ENCODE data around the gene ELFN2. TPM values are rescaled to one million over a fixed set of nuclear protein-coding genes. Genes with fewer than 3 reads are reported as not detected.
A peak's percentile ranks its signal among the peaks of the same experiment; 100 is the strongest.
"Not testable (repeated sequence)": the region's sequence is repeated elsewhere in the genome, so short reads cannot be mapped to it uniquely, and the experiment has no call there.

Gene ELFN2
- total RNA-seq, 1 donor from 2014 or later = not detected

DNA sequence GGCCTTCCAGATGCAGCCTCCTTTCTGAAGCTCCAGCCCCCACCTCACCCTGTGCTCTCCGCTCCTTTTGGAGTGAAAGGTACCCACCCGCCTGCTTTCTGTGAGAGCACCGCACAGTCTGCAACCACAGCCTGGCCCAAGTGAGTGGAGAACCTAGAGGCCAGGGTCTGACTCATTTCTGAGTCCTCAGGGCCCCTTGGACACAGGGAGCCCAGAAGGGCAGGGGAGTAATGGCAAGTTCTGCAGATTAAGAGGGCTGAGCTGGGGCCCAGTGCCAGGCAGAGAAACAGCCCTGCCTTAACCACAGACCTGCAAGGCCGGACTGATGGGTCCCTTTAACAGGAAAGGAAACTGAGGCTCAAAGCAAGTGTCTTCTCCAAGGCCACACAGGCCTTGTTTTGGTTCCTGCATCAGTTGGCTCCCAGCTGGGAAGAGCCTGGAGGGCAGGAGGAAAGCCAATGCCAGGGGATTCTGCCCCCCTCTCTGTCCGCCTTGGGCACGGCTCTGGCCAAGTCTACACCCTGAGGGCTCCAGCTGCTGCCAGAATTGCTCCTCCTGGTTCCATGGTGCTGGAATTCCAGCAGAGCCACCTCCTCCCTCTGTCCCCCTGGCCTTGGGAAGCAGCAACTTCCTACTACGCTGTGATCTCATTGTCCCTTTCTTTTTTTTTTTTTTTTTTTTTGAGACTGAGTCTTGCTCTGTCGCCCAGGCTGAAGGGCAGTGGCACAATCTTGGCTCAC is 89.9 kb downstream of the ELFN2 start:
- DNase-seq (ENCODE audit: low read depth in 2 of 2) = no peak

DNA sequence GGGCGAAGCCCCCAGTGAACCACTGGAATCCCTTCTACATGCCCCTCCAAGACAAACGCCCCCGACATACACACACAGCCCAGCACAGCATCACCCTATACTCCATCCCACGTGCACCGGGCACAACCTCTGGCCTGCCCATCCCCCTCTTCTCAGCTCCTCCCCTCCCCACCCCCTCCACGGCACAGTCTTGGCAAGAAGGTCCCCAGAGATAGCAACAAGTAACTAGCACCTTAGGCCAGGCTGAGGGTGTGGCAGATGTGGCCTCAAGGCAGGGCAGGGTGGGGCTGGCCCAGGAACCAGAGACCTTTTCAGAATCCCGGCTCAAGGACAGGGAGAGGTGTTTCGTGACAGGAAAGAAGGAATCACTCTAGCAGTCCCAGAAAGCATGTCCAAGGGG is 90.7 kb downstream of the ELFN2 start:
- no peak for DNase-seq (ENCODE audit: low read depth in 2 of 2)

DNA sequence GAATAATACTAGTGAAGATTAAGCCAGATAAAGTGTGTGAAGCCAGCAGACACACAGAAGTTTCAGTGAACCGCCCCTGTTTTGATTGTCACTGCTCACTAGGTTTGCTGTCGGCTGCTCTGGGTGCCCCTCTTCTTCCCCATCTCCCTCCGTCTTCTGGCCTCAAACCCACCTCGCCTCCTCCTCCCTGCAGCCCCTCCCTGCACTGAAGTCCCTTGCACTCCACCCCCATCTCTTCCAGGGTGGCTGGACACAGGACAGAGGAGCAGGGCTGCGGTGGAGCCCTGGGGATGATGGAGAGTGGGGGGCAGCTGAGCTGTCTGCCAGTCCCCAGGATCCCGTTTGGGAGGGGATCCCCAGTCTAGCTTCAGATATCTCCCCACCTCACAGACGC is 91.5 kb downstream of the ELFN2 start:
- no peak for DNase-seq (ENCODE audit: low read depth in 2 of 2)

DNA sequence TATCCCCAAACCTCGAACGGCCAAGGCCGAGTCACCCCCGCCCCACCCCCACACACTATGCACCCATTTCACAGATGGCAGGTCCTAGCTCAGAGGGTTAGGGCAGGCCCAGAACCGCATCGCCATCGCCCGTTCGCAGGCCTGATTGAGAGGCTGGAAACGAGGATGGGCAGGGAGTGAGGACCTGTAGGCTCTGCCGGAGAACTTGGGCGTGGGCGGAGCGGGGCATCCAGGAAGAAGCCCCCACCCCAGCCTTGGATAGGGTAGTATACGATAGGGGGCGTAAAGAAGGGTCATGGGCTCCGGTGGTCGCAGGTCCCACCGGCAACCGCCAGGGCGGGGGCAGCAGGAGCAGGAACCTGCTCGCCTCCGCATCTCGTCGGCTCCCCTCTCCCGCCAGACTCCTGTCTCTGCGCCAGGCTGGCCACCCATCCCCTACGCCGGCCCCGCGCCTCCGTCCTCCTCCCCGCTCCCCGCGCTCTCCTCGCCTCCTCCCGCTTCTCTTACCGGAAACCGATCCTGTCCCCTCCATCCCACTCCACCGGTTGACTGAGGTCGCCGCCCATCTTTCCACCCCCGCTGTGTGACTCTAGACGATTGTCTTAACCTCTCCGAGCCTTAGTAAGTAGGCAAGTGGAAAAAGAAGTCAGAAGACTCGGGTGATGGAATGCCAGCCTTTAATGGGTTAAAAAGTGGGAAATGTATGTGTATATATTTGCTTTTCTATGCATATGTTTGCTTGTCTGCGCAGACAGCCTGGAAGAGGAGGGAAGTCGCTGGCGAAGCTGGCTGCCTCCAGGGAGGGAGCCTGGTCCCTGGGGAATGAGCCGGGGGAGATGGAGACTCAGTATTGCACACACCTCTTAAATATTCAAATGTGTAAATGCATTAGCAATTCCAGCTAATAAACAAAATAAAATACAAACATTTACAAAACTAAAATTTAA is 92.1 kb downstream of the ELFN2 start:
- DNase-seq (ENCODE audit: low read depth in 2 of 2) = no peak

DNA sequence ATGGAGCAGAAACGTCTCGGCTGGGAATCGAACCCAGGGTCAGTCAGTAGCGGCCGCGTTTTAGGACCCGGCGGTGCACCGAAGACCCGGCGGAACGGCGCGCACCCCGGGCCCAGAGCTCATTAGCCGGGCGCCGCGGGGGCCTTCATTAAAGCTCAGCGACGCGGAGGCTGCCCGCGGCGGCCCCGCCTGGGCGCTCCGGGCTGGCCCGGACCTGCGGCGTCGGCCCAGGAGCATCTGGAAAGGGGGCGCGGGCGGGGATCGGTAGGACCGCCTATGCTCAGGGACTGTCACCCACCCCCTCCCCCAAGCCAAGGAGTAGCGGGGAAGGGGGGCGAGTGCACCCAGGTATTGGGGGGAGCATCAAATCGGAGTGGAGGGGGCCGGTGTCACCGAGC is 92.8 kb downstream of the ELFN2 start:
- DNase-seq (ENCODE audit: low read depth in 2 of 2) = no peak

DNA sequence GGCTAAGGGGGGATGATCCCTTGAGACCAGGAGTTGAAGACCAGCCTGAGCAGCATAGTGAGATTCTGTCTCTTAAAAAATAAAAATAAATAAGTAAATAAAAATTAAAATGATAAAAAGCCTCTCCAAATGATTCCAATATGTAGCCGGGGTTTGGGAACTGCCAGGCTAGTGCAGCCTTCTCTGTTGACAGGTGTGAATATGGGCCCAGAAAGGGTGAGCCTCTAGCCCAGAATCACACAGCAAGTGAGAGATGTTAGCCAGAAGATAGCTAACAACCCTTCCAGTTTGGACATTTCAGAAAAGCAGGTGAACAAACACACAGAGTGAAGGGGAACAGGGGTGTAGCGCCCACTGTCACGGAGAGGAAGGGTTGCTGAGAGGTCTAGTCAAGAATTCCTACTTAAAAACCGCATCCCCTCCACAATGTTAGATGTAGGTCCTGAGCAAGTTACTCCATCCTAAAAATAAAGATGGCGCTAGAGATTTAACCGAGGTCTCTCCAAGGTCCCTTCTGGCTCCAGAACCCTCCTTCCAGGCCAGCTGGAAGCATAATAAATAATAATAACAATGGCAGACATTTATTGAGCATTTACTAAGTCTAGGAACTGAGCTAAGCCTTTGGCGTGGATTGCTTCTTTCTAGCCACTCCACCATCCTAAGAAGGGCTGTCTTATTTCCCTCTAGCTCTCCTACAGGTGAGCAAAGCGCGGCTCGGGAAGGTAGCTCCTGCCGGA is 93.4 kb downstream of the ELFN2 start:
- DNase-seq (ENCODE audit: low read depth in 2 of 2) = no peak

DNA sequence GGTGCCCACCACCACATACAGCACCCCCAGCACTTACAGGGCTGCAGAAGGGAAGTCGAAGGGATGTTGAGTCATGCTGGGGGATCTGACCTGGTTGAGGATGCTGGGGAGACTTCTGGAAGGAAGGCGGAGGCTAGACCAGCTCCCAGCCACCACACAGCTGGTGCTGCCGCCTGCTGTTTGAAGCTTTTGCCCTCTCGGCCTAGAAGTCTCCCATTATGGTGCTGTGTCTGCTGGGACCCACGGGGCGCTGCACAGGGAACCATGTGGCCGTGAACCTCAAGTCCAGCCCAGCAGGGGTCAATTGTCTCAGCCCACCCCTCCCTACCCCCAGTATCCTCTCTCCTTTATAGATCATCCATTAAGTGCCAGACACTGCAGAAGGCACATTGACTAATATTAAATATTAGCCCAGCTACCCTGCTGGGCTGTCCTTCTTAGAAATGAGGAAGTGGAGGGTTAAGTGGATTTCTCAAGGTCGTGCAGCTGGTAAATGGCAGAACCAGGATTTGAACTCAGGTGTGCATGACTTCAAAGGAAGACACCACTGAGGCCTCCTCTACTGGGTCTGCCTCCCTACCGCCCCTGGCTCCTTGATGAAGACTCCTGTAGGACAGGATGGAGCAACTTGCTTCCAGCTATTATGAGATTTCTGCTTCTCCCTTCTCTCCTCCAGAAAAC is 95.3 kb downstream of the ELFN2 start:
- DNase-seq (ENCODE audit: low read depth in 2 of 2) = peak in 1 of 2 donors; percentile 64

DNA sequence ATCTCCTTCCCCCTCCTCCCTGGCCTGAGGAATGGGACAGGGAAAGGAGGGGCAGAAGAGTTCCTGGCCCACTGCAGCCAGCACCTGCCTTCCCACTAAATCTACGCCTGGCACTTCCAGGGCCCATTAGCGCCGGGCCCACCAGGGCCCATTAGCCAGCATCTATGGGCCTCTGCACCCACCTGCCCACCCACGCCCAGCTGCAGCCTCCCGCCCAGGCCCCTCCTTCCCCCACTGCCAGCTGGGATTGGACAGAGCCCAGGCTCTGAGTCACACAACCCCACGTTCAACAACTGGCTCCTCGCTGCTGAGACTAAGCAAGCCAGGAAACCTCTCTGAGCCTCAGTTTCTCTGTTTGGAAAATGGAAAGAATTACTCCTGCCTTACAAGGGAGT is 96.2 kb downstream of the ELFN2 start:
- DNase-seq (ENCODE audit: low read depth in 2 of 2) = peak; percentile 35 to 40

DNA sequence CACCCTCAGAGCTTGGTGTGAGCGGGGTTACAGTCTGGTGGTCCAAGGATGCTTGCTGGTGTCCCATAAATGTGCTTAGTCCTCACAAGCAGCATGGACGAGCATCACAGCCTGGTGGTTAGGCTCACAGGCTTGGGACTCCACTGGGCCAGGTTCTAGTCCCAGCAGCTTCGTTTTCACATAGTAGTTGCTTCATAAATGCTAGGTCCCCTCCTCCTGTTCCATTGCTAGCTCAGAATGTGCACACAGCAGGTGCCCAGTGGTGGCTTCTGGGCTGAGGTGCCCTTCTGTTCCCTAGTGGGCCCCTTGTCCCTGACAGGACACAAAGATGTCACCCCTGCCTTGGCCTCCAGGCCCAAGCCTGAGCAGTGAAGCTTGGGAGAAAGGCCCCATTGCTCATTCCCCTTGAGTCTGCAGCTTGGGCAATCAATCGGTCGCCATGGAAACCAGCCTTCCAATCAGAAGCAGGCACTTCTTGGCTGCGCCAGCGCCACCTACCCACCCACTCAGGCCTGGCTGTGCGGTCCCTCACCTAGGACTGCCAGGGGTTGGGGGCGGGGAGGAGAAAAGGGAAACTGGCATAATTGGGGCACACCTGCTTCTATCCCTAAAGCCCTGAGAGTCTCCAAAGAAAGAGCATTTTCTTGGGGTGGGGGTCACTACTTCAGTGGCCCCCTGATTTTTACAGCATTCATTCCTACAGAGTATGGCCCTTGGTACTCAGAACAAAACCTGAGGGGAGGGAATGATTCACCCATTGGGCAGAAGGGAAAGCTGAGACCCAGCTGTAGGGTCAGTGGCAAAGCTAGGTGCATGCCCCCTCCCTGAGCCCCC is 96.9 kb downstream of the ELFN2 start:
- DNase-seq (ENCODE audit: low read depth in 2 of 2) = peak; percentile 67 to 72

DNA sequence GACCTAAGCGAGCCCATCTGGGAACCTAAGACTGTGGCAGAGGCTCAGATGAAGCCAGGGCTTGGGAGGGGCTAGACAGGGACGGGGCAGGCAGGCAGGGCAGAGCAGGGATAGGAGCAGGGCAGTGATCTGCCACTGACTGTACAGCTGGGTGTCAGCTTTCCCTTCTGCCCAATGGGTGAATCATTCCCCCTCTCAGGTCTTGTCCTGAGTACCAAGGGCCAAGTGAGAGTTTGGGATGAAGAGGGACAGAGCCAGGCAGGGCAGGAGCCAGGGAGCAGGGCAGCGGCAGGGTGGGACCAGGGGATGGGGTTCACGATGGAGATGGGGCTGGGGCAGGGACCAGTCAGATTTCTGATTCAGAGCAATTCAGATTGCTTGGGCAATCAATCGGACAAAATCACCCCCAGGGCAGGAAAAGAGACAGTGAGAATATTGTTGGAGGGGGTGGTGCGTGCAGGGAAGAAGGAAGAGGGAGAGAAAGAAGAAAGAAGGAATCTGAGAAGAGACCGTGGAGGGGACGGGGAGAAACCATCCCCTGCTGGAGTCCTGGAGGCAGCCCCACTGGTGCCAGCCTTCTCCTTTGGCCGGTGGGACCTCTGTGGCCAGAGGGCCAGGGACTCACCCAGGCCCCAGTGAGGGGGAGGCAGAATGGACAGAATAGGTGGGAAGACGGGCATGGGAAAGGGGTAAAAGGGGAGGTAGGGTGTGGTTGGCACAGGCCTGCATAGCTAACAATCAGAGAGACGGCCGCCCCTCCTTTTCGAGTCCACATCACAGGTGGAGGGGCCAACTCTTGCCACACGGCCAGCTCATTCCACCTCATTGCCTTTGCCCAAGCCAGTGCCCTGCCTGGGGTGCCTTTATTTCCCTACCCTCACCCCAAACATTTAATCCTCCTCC is 97.8 kb downstream of the ELFN2 start:
- no peak for DNase-seq (ENCODE audit: low read depth in 2 of 2)

DNA sequence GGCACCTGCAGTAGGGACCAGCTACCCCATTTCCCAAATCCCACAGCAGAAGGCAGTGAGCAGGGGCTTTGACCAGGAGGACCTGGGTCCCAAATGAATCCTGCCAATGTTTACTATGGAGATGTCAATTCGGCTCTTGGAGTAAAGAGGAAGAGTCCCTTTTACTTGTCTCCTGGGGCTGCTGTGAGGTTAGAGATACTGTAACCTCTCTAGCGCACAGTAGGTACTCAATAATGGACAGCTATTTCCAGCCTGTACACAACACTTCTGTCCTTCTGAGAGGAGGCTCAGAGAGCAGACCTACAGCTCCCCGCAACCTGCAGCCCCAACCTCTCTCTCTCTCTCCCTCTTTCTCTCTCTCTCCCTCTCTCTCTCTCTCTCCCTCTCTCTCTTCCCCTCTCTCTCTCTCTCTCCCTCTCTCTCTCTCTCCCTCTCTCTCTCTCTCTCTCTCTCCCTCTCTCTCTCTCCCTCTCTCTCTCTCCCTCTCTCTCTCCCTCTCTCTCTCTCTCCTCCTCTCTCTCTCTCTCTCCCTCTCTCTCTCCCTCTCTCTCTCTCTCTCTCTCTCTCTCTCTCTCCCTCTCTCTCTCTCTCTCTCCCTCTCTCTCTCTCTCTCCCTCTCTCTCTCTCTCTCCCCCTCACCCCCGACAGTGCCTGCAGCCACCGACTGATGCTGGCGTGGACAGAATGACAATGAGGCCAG is 98.6 kb downstream of the ELFN2 start:
- DNase-seq (ENCODE audit: low read depth in 2 of 2) = not testable (repeated sequence)

DNA sequence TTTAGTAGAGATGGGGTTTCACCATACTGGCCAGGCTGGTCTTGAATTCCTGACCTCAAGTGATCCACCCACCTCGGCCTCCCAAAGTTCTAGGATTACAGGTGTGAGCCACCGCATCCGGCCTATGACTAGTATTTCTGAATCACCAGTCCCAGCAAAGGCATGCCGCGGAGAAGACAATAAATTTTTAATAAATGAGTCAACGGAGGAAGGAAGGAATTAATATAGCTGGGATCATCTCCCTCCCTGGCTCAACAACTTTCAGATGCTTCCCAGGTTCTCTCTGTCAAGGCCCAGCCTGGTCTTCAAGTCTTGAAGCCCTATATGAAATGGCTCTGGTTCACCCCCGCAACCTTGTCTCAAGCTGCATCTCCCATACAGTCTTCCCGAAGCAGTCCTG is 99.3 kb downstream of the ELFN2 start:
- DNase-seq (ENCODE audit: low read depth in 2 of 2) = peak; percentile 32 to 77

DNA sequence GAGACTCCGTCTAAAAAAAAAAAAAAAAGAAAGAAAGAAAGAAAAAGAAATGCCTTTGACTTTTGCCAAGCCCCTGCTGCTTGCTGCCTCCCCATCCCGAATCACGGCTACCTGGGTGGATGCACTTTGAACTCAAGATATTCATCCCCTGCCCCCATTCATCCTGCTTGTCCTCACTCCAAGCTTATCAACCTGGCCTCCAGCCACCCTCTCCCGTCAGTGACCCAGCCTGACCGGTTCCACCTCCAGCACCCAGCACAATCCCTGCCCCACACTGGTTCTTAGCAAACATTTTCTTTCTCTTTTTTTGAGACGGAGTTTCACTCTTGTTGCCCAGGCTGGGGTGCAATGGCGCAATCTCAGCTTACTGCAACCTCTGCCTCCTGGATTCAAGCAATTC is 100.6 kb downstream of the ELFN2 start:
- no peak for DNase-seq (ENCODE audit: low read depth in 2 of 2)

DNA sequence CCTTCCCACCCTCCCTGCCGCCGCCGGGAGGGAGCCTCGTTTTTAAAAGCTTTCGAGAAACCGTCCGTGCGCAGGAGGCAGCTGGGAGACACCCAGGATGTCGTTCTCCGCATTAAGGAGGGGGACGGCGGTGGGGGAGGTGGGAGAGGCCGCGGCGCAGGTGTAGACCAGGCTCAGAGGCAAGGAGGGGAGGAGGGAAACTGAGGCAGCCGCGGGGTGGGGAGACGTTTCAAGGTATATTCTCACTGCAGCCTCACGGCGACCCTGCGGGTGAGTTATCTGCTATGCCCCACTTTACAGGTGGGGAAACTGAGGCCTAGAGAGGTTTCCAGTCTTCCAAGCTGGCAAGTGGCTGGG is 102.3 kb downstream of the ELFN2 start:
- DNase-seq (ENCODE audit: low read depth in 2 of 2) = no peak

DNA sequence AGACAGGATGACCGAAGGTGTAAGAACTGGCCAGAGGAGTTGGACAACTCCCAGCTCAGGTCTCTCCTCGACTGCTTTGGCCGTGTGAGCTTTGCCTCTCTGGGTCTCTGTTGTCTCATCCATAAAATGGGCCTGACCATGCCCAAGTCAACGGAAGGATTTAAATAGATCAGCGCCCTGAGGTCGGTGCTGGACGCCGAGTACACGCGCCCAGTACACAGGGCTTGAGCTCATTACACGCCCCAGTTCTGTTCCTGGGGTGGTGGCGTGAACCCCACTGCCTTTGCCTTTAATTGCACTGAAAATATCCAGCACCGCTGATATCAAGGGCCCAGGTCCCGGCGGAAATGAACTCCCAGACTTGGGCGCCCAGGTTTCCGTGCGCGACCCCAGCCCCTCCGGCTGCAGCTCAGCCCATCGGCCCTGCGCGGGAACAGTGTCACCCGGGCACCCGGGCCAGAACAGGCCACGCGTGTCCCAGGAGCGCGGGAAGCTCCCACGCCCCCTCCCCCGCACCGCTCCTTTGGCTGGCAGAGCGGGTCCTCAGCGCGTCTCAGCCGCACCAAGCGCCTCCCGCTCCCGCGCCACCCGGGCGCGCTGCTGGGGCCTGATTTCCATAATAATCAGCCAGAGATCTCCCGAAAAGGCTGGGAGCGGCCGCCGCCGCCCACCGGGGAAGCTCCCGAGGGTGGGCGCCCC is 102.8 kb downstream of the ELFN2 start:
- no peak for DNase-seq (ENCODE audit: low read depth in 2 of 2)

DNA sequence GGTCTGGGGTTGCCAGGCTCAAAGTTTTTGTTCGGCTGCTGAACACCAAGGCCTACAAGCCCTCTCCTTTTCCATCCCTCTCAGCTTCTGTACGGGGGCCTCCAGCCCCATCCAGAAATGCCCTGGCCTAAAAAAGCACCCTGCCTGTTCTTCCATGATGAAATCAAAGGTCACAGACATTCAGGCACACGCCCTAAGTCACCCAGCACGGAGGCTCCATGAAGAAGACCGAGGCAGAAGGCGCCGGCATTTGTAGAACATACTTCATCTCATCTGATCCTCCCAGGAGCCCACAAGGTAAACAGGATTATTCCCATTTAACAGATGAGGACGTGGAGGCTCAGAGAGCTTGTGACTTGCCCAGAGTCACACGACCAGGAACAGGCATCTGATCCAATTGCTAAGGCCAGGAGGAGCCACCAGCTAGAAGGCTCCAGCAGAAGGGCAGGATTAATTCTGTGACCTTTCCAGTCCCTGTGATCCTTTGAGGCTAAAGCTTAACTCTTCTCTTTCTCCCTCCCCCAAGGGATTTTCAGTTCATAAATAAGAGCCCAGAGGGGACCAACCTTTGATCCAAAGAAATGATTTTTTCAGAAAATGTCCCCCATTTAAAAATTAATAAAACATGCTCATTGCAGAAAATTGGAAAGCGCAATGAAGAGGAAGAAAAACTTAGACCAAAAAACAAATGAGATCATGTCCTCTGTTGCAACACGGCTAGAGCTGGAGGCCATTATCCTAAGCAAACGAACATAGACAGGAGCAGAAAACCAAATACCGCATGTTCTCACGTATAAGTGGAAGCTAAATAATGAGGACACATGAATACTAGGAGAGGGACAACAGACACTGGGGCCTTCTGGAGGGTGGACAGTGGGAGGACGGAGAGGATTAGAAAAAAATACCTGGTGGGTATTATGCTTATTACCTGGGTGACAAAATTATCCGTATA is 106.3 kb downstream of the ELFN2 start:
- no peak for DNase-seq (ENCODE audit: low read depth in 2 of 2)

DNA sequence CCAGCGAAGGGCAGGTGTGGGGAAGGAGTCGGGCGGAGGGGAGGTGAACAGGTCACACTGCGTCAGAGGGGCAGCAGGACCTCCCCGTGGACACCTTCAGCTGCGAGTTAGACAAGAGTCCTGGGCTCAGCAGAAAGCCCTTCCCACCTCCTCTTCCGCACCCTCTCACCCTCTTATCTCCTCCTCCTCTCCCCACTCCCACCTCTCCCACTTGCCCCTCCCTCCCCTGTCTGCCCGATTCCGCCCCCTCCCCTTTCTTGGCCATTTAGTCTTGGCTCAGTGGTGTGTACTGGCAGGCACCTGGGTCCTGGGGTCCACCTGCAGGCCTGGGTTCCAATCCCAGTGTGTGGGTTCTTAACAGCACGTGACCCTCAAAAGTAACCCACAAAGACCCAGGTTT is 107.8 kb downstream of the ELFN2 start:
- DNase-seq (ENCODE audit: low read depth in 2 of 2) = no peak

All from lung microvascular endothelial cell (primary cell).